HG02623 (cell line): ENCODE results near the gene SOX5.
"Not testable (repeated sequence)": the region's sequence is repeated elsewhere in the genome, so short reads cannot be mapped to it uniquely, and the experiment has no call there.

Experiments used
- ATAC-seq: cut with Tn5 transposase; IDR thresholded peaks from one replicate; pipeline ENCODE4 v1.9.1; 2021; ENCODE audit warnings: moderate library complexity; ENCODE audit not compliant: unreplicated experiment

Gene SOX5

GRCh38 chr12:23911574-23911973 lies 37.9 kb downstream of the SOX5 start:
- no peak for ATAC-seq

DNA sequence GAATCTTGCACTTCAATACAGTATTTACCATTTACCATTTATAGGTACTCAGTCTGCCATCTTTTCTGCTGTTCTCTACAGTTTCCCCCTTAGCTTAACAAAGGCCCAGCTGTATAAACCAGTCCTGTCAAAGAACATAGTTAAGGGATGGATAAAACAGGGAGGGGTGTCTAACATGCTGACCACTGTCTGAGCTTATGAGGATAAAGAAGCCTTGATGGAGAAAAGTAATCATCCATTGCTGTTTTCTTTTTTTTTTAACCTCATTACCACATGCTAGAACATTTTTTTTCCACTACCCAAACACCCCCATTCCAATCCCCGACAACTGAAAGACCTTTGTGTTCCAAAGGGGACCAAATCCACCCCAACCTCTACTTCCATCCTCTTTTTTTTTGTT lies 39.9 kb downstream of the SOX5 start:
- no peak for ATAC-seq

GRCh38 chr12:23906329-23906728 lies 43.1 kb downstream of the SOX5 start:
- no peak for ATAC-seq

- no peak for ATAC-seq
These were observed 50.0 kb downstream of the SOX5 start for GRCh38 chr12:23899434-23899833.

GRCh38 chr12:23898121-23898520 lies 51.3 kb downstream of the SOX5 start:
- ATAC-seq: no peak

GRCh38 chr12:23895792-23896218 lies 53.7 kb downstream of the SOX5 start:
- ATAC-seq: no peak

DNA sequence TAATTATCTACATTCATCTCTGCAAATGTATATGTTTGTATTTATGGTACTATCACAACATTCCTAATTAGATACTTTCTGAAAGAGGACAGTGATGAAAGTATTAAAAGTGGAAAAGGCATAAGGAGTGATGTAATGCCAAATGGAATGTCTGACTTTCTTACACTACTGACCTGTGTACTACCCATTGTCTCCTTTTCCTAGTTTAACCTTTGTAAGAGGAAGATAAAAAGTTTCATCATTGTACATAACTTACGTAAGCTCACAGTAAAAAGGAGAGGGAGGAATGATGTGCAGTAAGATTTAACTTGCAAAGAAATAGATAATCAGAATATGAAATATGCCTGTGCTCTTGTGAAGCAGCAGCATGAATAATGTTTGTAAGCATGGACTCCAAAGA lies 55.9 kb downstream of the SOX5 start:
- no peak for ATAC-seq

GRCh38 chr12:23891115-23891514 lies 58.4 kb downstream of the SOX5 start:
- no peak for ATAC-seq

DNA sequence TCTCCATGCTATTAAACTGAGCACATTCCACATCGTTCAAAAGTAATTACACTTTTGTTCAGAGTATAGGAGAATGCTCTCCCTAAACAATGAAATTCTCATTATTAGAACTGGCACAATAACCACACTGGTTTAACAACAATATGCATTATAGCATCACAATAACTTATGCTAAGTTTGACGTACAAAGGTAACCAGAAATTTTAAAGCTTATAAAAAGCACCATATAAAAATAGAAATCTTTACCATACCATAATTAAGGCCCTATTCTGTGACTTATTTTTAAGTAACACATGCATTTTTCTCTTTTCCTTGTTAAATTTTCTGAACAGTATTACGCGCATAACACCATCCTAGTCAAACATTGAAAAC lies 60.4 kb downstream of the SOX5 start:
- ATAC-seq: no peak

- no peak for ATAC-seq
These were observed 60.9 kb downstream of the SOX5 start for GRCh38 chr12:23888396-23889068.

GRCh38 chr12:23887055-23887835 lies 62.2 kb downstream of the SOX5 start:
- no peak for ATAC-seq

DNA sequence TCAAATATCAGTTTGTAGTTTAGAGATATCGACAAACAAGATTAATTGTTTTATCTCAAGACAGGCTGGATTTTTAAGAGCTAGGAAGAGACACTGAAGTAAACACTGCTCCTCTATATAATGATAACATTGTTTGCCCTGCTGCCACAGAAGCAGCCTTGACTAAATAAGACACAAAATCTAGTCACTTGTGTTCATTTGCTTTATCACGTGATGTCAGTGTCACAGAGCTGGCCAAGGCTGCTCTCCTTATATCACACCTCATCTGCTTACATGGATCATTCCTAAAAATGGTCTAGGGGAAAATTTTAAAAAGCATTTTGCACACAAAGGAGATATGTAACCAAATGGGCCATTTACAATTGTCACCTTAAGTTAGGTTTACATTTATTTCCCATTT lies 64.1 kb downstream of the SOX5 start:
- no peak for ATAC-seq

GRCh38 chr12:23884909-23885308 lies 64.6 kb downstream of the SOX5 start:
- no peak for ATAC-seq

- ATAC-seq: no peak
These were observed 68.5 kb downstream of the SOX5 start for GRCh38 chr12:23880988-23881387.

DNA sequence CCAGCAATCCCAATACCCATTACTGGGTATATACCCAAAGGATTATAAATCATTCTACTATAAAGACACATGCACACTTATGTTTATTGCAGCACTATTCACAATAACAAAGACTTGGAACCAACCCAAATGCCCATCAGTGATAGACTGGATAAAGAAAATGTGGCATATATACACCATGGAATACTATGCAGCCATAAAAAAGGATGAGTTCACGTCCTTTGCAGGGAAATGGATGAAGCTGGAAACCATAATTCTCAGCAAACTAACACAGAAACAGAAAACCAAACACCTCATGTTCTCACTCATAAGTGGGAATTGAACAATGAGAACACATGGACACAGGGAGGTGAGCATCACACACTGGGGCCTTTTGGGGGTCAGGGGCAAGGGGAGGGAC lies 72.9 kb downstream of the SOX5 start:
- ATAC-seq: not testable (repeated sequence)

- no peak for ATAC-seq
These were observed 81.7 kb downstream of the SOX5 start for GRCh38 chr12:23867794-23868193.

- no peak for ATAC-seq
These were observed 86.8 kb downstream of the SOX5 start for GRCh38 chr12:23862701-23863100.

- ATAC-seq: no peak
These were observed 89.5 kb downstream of the SOX5 start for GRCh38 chr12:23860019-23860418.

GRCh38 chr12:23857178-23857577 lies 92.3 kb downstream of the SOX5 start:
- no peak for ATAC-seq

DNA sequence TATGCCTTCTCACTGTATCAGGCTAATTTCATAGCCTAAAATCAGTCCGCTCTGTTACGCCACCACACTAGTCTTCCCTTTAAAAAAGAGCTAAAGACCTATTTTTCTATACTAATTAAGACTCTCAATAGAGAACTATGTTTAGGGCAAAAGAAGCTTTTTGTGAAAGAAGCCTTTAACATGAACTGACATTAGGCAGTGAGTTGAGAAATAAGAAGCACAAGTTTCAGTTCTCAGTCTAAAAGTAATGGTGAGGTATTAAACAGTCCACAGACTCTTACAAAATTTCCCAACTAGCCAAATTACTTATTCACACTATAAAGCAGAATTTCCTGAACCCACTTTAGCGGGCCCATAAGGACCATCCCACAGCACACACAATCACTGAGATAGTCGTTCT lies 93.7 kb downstream of the SOX5 start:
- no peak for ATAC-seq

DNA sequence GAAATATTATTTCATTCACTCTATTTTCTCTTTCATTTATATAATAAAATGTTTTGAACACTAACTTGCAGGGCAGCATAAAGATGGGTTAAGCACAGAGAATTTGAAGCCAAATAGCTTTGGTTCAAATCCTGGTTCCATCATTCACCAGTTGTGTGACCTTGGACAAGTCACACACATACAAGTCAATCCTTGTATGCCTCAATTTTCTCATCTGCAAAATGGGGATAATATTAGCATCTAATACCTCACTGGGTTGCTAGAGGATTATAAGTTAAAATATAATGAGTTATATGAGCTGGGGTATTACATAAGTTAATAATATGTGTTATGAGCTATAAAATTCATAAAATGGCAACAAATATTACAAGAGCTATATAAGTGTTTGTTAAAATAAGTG lies 94.9 kb downstream of the SOX5 start:
- no peak for ATAC-seq

DNA sequence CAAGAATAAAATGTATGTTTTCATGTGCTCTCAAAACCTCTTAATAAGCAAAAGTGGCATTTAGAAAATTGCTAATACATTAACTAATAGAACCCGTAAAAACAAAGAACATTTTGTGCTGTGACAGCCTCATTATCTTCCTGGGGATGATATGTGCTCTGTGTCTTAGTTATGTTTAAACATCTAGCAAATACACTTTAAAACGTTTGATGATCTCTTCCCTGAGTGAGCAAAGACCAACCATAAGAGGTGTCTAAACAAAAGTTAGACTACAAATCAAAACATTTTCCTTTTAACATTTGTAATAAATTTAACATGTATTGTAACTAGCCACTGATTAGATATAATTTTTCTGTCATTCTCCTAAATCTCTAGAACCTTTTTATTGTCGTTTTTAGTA lies 95.8 kb downstream of the SOX5 start:
- no peak for ATAC-seq

GRCh38 chr12:23851602-23852001 lies 97.9 kb downstream of the SOX5 start:
- ATAC-seq: no peak
